ENCODE data around the gene MCF2L. TPM values are rescaled to one million over a fixed set of nuclear protein-coding genes. Genes with fewer than 3 reads are reported as not detected.
A peak's percentile ranks its signal among the peaks of the same experiment; 100 is the strongest.

Gene MCF2L
- total RNA-seq, 1 experiment from 2014 or later, result 22.1 TPM

- Histone ChIP-seq H3K27me3 (replicated peaks; ENCODE audit: control insufficient read depth, insufficient read depth, low read length) (no peaks in the 10 kb centered on the region), H3K9me3 (no peaks in the 10 kb centered on the region), H3K4me1 (peaks cover 8% of the 10 kb centered on the region), H3K36me3 (ENCODE audit: control insufficient read depth, insufficient read depth, low read length) (no peaks in the 10 kb centered on the region), H3K4me3 (ENCODE audit: low read depth, low read length) (no peak overlapping the region)
- Mint-ChIP-seq H3K4me3 (ENCODE audit: unreplicated experiment) (no peak overlapping the region), H3K4me1 (ENCODE audit: low read depth, unreplicated experiment) (no peaks in the 10 kb centered on the region), H3K27ac (ENCODE audit: unreplicated experiment) (no peak overlapping the region), H3K9me3 (ENCODE audit: unreplicated experiment) (no peaks in the 10 kb centered on the region), H3K27me3 (ENCODE audit: insufficient read depth, unreplicated experiment) (no peaks in the 10 kb centered on the region), H3K36me3 (ENCODE audit: insufficient read depth, unreplicated experiment) (no peaks in the 10 kb centered on the region)
- no TSS peak for BruUV-seq (replicated peaks)
- no peak for DNase-seq
- ChIA-PET CTCF (interaction anchor here (0.6 kb wide), 1 partner anchor 34 kb away, joined by 3 read pairs; no protein-coding TSS in a partner anchor), POLR2A (no interaction called here)
- intact Hi-C loops (cut with micrococcal nuclease; ENCODE audit: unreplicated experiment), result no loop called here
- no peak for TF ChIP-seq CTCF (IDR thresholded peaks at IDR 0.05; ENCODE audit: insufficient read depth in 1 of 2, low read depth in 1 of 2, low read length in 1 of 2, severe bottlenecking in 1 of 2, unreplicated experiment in 1 of 2)
Measured at GRCh38 chr13:113116206-113116800, 147.3 kb downstream of the MCF2L start.

- BruUV-seq (replicated peaks), result no TSS peak
- DNase-seq, result no peak
- Mint-ChIP-seq H3K27me3 (ENCODE audit: insufficient read depth, unreplicated experiment) (no peaks in the 10 kb centered on the region), H3K36me3 (ENCODE audit: insufficient read depth, unreplicated experiment) (no peaks in the 10 kb centered on the region), H3K4me1 (ENCODE audit: low read depth, unreplicated experiment) (no peaks in the 10 kb centered on the region), H3K27ac (ENCODE audit: unreplicated experiment) (peak overlapping the region; percentile 29), H3K9me3 (ENCODE audit: unreplicated experiment) (no peaks in the 10 kb centered on the region), H3K4me3 (ENCODE audit: unreplicated experiment) (no peak overlapping the region)
- Histone ChIP-seq H3K9me3 (no peaks in the 10 kb centered on the region), H3K27me3 (replicated peaks; ENCODE audit: control insufficient read depth, insufficient read depth, low read length) (no peaks in the 10 kb centered on the region), H3K36me3 (ENCODE audit: control insufficient read depth, insufficient read depth, low read length) (no peaks in the 10 kb centered on the region), H3K4me1 (peaks cover 12% of the 10 kb centered on the region), H3K4me3 (ENCODE audit: low read depth, low read length) (no peak overlapping the region)
- TF ChIP-seq CTCF (IDR thresholded peaks at IDR 0.05; ENCODE audit: insufficient read depth in 1 of 2, low read depth in 1 of 2, low read length in 1 of 2, severe bottlenecking in 1 of 2, unreplicated experiment in 1 of 2), result no peak
- ChIA-PET CTCF (interaction anchor here (0.6 kb wide), 1 partner anchor 33 kb away, joined by 3 read pairs; no protein-coding TSS in a partner anchor), POLR2A (no interaction called here)
- intact Hi-C loops (cut with micrococcal nuclease; ENCODE audit: unreplicated experiment), result no loop called here
Measured at GRCh38 chr13:113116871-113117271, 147.9 kb downstream of the MCF2L start.

GRCh38 chr13:113117335-113117872 lies 148.4 kb downstream of the MCF2L start:
- Mint-ChIP-seq H3K27me3 (ENCODE audit: insufficient read depth, unreplicated experiment) (no peaks in the 10 kb centered on the region), H3K36me3 (ENCODE audit: insufficient read depth, unreplicated experiment) (peaks cover 2% of the 10 kb centered on the region), H3K4me1 (ENCODE audit: low read depth, unreplicated experiment) (no peaks in the 10 kb centered on the region), H3K9me3 (ENCODE audit: unreplicated experiment) (no peaks in the 10 kb centered on the region), H3K4me3 (ENCODE audit: unreplicated experiment) (no peak overlapping the region), H3K27ac (ENCODE audit: unreplicated experiment) (peak overlapping the region; percentile 29)
- no TSS peak for BruUV-seq (replicated peaks)
- no peaks in the 10 kb centered on the region for H3K9me3 ChIP-seq
- H3K27me3 ChIP-seq (replicated peaks; ENCODE audit: control insufficient read depth, insufficient read depth, low read length), result no peaks in the 10 kb centered on the region
- no peak for TF ChIP-seq CTCF (IDR thresholded peaks at IDR 0.05; ENCODE audit: insufficient read depth in 1 of 2, low read depth in 1 of 2, low read length in 1 of 2, severe bottlenecking in 1 of 2, unreplicated experiment in 1 of 2)
- H3K36me3 ChIP-seq (ENCODE audit: control insufficient read depth, insufficient read depth, low read length), result no peaks in the 10 kb centered on the region
- intact Hi-C loops (cut with micrococcal nuclease; ENCODE audit: unreplicated experiment), result no loop called here
- no peak overlapping the region for H3K4me3 ChIP-seq (ENCODE audit: low read depth, low read length)
- H3K4me1 ChIP-seq, result peaks cover 17% of the 10 kb centered on the region
- POLR2A ChIA-PET, result no interaction called here
- CTCF ChIA-PET, result no interaction called here
- DNase-seq, result peak in 1 of 2 experiments; percentile 44

All from Caco-2 (cell line).